GM21619 (cell line): ENCODE results near the gene ZNF324B.
"Not testable (repeated sequence)": the region's sequence is repeated elsewhere in the genome, so short reads cannot be mapped to it uniquely, and the experiment has no call there.

Source experiments
- ATAC-seq: cut with Tn5 transposase; IDR thresholded peaks from one replicate; pipeline ENCODE4 v1.9.1; 2021; ENCODE audit not compliant: unreplicated experiment

Gene ZNF324B

GRCh38 chr19:58451358-58452101 lies at the start of gene ZNF324B:
TSS of gene ZNF324B (plus strand) at chr19:58451622. CDS start at chr19:58453702, 2,080 bp downstream.
- ATAC-seq: peak; percentile 95

- ATAC-seq: no peak
Measured at GRCh38 chr19:58401840-58402421, 49.5 kb upstream of the ZNF324B start.

- ATAC-seq: not testable (repeated sequence)
Measured at GRCh38 chr19:58403920-58404478, 47.4 kb upstream of the ZNF324B start.

DNA sequence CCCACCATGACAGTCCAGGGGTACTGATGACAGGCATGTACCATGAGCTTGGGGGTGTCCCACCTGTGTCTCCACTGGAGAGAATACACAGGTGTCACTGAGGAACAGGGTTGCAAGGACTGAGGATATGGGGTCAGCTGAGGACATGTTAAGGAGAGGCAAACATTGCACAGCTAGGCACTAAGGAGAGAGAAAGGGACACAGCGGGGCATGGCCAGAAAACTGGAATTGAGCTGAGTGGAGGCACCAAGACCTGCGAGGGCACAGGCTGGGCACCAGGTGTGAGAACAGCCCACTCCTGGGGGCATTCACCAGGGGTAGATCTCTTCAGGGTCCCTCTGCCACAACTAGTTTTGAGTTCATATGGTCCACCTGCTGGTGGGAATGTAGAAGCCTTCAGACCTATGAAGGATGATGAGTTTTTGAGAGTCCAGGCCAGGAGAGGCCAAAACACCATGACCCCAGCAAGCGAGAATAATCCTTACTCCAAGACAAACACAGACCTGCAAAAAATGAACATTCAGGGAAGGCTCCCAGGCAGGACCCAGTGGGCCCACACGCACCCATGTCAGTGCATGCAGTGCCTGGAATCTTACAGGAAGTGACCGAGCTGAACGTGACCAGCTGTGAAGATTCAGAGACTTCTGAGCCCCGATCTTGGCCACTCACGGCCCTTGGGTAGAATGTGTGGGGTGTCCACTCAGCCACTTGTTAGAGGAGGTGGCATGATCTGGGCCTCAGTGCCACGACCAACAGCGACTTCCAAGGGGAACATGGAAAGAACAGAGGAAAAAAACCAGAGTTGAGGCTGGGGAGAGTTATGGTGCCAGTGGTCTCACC lies 44.4 kb upstream of the ZNF324B start:
- ATAC-seq: no peak

DNA sequence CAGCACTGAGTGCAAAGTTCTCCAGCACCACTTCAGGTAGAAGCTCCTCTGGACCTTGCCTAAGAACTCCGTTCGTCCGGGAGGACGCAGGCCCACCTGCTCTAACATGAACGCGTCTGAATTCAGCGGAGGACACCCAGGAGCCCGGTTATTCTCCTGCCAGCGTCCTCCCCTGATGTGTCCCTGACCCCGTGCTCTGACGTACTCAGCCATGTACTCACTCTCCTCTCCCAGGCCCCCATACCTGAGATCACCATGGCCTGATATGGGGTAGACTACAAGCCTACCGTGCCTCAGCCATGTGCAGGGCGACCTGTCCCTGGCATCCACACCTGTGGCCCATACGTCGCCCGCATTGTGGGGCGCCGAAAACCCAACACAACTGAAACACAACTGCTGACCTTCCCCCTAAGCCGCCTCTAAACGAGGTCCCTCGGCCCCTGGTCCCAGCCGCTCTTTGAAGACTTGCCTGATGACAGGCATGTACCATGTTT lies 43.7 kb upstream of the ZNF324B start:
- ATAC-seq: no peak

DNA sequence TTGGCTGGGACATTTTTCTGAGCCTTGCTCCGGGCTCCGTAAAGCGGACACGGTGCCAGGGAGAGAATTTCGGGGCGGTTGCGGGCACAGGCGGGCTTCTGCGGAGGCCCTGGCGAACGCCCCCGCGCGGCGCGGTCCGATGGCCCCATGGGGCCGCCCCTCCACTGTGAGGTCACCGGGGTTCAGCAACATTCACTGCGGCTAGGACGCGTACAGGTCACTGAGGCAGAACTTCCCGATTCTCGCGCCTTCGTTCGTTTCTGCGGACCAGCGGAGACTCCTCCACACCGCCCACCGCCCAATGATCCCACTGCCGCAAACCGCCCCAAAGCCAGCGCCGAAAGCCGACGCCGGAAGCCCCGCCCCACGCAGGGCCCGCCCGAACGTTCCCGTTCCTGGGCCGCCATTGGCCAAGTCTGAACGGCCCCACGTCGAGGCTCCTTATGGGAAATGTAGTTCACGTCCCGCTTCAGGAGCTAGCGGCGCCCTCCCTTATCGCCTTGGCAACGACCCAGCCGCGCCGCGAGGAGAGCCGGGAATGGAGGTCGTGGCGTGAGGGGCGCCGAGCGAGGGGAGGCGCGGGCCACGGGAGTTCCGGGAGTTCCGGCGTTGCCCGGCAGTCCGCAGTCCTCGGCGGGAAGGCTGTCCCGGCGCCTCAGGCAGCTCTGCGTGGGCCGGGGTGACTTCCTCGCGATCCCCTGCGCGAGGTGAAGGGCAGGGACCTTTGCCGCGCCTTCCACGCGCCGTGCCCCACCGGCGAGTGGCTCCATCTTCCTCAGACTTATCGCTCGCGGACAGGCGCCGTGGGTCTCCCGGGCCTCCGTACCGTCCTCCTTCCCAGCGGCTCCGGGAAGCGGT lies 43.0 kb upstream of the ZNF324B start, which contains the start of gene ZNF584:
Gene ZNF584, plus strand, starts transcription at position 498 of the 858 bp plus-strand sequence. CDS start 499 bp downstream, outside the sequence.
- ATAC-seq: peak; percentile 96

DNA sequence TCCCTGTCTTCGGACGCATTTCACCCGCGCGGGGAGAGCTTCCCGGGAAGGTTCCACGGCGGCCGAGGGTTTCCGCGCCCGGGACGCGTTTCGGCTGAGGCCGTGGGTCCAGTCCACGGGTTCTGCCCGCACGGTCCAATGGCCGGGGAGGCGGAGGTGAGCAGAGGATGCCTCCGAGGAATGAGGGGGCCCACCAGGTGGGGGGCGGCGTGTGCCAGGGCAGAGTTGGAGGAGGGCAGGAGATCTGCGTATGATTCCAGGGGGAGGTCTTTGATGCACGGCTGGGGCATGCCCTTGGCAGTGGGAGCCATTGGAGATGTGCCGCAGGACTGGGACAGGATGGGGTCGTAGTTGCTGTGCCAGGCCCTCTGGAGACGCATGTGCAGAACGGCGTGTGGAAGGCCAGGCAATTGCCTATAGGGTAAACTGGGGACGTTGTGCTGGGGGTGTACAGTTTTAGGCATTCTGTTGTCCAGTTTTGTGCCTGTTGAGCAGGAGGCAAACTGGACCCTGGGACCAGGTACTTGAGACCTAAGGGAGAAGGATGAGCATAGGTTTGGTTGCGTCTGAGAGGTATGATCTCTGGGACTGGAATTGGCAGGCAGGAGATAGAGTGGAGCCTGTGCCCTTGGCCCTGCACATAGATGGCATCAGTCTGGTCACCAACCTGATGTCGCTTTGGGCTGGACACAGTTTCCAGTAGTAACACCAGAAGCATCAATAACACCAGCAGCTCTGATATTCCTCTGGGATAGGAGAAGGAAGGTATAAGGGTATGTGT lies 42.2 kb upstream of the ZNF324B start:
- ATAC-seq: no peak

DNA sequence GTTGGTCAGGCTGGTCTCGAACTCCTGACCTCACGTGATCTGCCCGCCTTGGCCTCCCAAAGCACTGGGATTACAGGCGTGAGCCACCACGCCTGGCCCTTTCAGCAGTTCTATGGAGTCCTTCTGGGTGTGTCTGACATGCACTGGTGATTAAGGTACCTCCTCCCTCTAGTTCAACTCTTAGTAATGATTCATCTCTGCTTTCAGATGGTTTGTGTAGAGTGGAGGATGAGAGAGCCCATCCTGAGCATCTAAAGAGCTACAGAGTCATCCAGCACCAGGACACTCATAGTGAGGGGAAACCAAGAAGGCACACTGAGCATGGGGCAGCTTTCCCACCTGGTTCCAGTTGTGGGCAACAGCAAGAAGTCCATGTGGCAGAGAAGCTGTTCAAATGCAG lies 34.8 kb upstream of the ZNF324B start:
- no peak for ATAC-seq

DNA sequence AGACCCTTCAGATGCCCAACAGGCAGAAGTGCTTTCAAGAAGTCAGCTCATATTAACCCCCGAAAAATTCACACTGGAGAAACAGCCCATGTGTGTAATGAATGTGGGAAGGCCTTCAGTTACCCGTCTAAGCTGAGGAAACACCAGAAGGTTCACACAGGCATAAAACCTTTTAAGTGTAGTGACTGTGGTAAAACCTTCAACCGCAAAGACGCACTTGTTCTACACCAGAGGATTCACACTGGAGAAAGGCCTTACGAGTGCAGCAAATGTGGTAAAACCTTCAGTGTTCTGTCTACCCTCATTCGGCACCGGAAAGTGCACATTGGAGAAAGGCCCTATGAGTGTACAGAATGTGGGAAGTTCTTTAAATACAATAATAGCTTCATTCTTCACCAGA lies 34.4 kb upstream of the ZNF324B start:
- ATAC-seq: no peak

GRCh38 chr19:58428617-58429016 lies 22.8 kb upstream of the ZNF324B start:
- ATAC-seq: no peak

- ATAC-seq: no peak
Measured at GRCh38 chr19:58429745-58430144, 21.7 kb upstream of the ZNF324B start.

DNA sequence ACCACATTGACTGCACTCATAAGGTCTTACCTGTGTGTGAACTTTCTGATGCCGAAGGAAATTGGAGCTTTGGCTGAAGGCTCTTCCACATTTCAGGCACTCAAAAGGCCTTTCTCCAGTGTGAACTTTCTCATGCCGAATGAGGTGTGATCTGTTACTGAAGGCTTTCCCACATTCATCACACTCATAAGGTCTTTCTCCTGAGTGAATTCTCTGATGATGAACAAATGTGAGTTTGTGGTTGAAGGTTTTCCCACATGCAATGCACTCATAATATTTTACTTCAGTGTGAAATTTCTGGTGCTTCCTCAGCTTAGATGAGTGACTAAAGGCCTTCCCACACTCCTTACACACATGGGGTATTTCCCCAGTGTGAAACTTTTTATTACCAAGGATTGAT lies 17.2 kb upstream of the ZNF324B start:
- ATAC-seq: no peak

- ATAC-seq: peak; percentile 97
Measured at GRCh38 chr19:58439576-58440554, 11.6 kb upstream of the ZNF324B start, which contains the start of gene ZNF132. TSS of gene ZNF132 (minus strand) at chr19:58440153. CDS start at chr19:58439821, 332 bp downstream.

DNA sequence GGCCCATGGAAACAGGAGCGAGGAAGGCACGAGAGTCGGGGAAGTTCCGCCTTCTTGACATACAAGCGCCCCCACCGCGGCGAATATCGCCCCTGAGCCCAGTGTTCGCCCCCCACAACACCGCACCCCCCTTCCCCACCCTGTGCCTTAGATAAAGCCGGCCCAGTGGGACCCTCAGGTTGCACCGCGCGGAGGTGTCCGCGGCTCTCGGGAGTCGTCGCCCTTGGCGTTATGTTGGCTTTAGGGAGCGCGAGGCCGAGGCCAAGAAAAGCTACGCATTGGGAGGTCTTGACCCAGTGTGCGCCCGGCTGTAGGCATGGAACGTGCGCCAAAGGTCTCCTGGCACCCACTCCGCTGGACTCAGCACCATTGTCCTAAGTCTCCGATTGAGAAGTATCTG lies 10.9 kb upstream of the ZNF324B start:
- ATAC-seq: no peak

- ATAC-seq: not testable (repeated sequence)
Measured at GRCh38 chr19:58442986-58443385, 8.4 kb upstream of the ZNF324B start.

DNA sequence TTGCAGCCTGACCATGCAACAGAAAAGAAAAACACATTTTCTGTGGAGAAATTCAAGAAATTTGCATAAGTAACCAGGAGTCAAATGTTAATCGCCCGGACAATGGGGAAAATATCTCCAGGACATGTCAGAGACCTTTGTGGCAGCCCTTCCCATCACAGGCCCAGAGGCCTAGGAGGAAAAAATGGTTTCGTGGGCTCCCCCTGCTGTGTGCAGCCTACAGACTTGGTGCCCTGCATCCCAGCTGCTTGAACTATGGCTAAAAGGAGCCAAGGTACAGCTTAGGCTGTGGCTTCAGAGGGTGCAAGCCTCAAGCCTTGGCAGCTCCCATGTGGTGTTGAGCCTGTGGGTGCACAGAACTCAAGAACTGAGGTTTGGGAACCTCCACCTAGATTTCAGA lies 2.6 kb upstream of the ZNF324B start:
- not testable (repeated sequence) for ATAC-seq

GRCh38 chr19:58449980-58450379 lies 1.4 kb upstream of the ZNF324B start:
- not testable (repeated sequence) for ATAC-seq

GRCh38 chr19:58450856-58451357 lies 515 bp upstream of the ZNF324B start:
- ATAC-seq: no peak
